ENCODE results near the gene PALLD. TPM values are rescaled to one million over a fixed set of nuclear protein-coding genes. Genes with fewer than 3 reads are reported as not detected.

PALLD gene
- polyA plus RNA-seq, 3 donors, result 6.1 to 11.8 (median 9.9) TPM

GRCh38 chr4:168654104-168654847 is 157.4 kb downstream of the PALLD start:
- Mint-ChIP-seq H3K4me1 (no peaks in the 10 kb centered on the region), H3K27ac (no peak overlapping the region), H3K36me3 (no peaks in the 10 kb centered on the region), H3K9me3 (no peaks in the 10 kb centered on the region), H3K27me3 (ENCODE audit: low read depth in 3 of 3) (peaks cover 6 to 12% (median 9%) of the 10 kb centered on the region in 3 donors), H3K4me3 (no peak overlapping the region)
- no peak overlapping the region for H2AFZ ChIP-seq (ENCODE audit: insufficient read depth, low read depth, low read length, poor library complexity, severe bottlenecking)
- H3K4me1 ChIP-seq (ENCODE audit: control insufficient read depth in 1 of 2, insufficient read depth in 2 of 2, low read length in 2 of 2), result no peaks in the 10 kb centered on the region
- TF ChIP-seq CTCF (IDR thresholded peaks at IDR 0.05), result no peak
- H3K27ac ChIP-seq (ENCODE audit: low read depth in 1 of 2, low read length in 2 of 2), result no peak overlapping the region
- H3K4me3 ChIP-seq (replicated peaks in 1 of 3; ENCODE audit: low read depth in 2 of 3, low read length in 3 of 3), result no peak overlapping the region
- no peaks in the 10 kb centered on the region for H3K9me3 ChIP-seq (replicated peaks in 1 of 2; ENCODE audit: control insufficient read depth in 1 of 2, insufficient read depth in 1 of 2, low read length in 2 of 2)
- 83% methylated on average over 1 of the region's 4 CpGs for WGBS (ENCODE audit: insufficient coverage)
- H3K4me2 ChIP-seq (replicated peaks; ENCODE audit: extremely low read depth, low read length, poor library complexity, severe bottlenecking), result no peak overlapping the region
- H3K27me3 ChIP-seq (ENCODE audit: control insufficient read depth in 2 of 2, insufficient read depth in 2 of 2, low read length in 2 of 2), result peaks cover 2 to 8% of the 10 kb centered on the region in 2 donors
- H3K9ac ChIP-seq (ENCODE audit: insufficient read depth, low read length, poor library complexity, severe bottlenecking), result no peak overlapping the region
- no peaks in the 10 kb centered on the region for H4K20me1 ChIP-seq (ENCODE audit: insufficient read depth, low read length)
- no peak for DNase-seq
- intact Hi-C loops (cut with micrococcal nuclease), result no loop called here
- H3K79me2 ChIP-seq (ENCODE audit: insufficient read depth, low read length), result no peaks in the 10 kb centered on the region
- no peaks in the 10 kb centered on the region for H3K36me3 ChIP-seq (replicated peaks in 1 of 2; ENCODE audit: control insufficient read depth in 1 of 2, insufficient read depth in 2 of 2, low read length in 2 of 2)

DNA sequence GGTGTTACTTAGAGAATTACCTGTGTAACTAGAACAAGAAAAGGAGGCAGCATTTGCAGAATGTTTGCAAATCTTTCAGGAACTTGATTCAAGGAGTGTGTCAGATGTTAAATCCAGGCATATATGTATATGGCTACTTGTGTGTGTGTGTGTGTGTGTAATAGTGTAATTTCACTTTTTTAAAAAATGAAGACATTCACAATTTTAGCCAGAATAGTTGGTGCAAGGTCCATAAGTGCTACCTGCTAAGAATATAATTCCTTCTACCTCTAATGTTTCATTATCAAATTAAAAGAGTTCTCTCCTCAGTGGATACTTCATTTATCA is 158.0 kb downstream of the PALLD start:
- no peak overlapping the region for H3K27ac ChIP-seq (ENCODE audit: low read depth in 1 of 2, low read length in 2 of 2)
- intact Hi-C loops (cut with micrococcal nuclease), result no loop called here
- H3K4me1 ChIP-seq (ENCODE audit: control insufficient read depth in 1 of 2, insufficient read depth in 2 of 2, low read length in 2 of 2), result no peaks in the 10 kb centered on the region
- H3K4me1 Mint-ChIP-seq, result no peaks in the 10 kb centered on the region
- H2AFZ ChIP-seq (ENCODE audit: insufficient read depth, low read depth, low read length, poor library complexity, severe bottlenecking), result no peak overlapping the region
- no peak overlapping the region for H3K4me3 Mint-ChIP-seq
- DNase-seq, result no peak
- no peak overlapping the region for H3K9ac ChIP-seq (ENCODE audit: insufficient read depth, low read length, poor library complexity, severe bottlenecking)
- H3K4me3 ChIP-seq (replicated peaks in 1 of 3; ENCODE audit: low read depth in 2 of 3, low read length in 3 of 3), result no peak overlapping the region
- no peaks in the 10 kb centered on the region for H3K9me3 ChIP-seq (replicated peaks in 1 of 2; ENCODE audit: control insufficient read depth in 1 of 2, insufficient read depth in 1 of 2, low read length in 2 of 2)
- no peak for TF ChIP-seq CTCF (IDR thresholded peaks at IDR 0.05)
- no peaks in the 10 kb centered on the region for H3K36me3 ChIP-seq (replicated peaks in 1 of 2; ENCODE audit: control insufficient read depth in 1 of 2, insufficient read depth in 2 of 2, low read length in 2 of 2)
- no peak overlapping the region for H3K4me2 ChIP-seq (replicated peaks; ENCODE audit: extremely low read depth, low read length, poor library complexity, severe bottlenecking)
- H3K9me3 Mint-ChIP-seq, result no peaks in the 10 kb centered on the region
- H3K27me3 ChIP-seq (ENCODE audit: control insufficient read depth in 2 of 2, insufficient read depth in 2 of 2, low read length in 2 of 2), result peaks cover 2 to 8% of the 10 kb centered on the region in 2 donors
- H4K20me1 ChIP-seq (ENCODE audit: insufficient read depth, low read length), result no peaks in the 10 kb centered on the region
- H3K36me3 Mint-ChIP-seq, result no peaks in the 10 kb centered on the region
- H3K79me2 ChIP-seq (ENCODE audit: insufficient read depth, low read length), result no peaks in the 10 kb centered on the region
- no peak overlapping the region for H3K27ac Mint-ChIP-seq
- peaks cover 6 to 11% (median 9%) of the 10 kb centered on the region in 3 donors for H3K27me3 Mint-ChIP-seq (ENCODE audit: low read depth in 3 of 3)

Data from CD14-positive monocyte (primary cell).